GM19463 (cell line): ENCODE measurements around the gene ADAMTS6.
A peak's percentile ranks its signal among the peaks of the same experiment; 100 is the strongest.

Source experiments
- ATAC-seq: cut with Tn5 transposase; IDR thresholded peaks from one replicate; pipeline ENCODE4 v1.9.1; 2021; ENCODE audit warnings: mild to moderate bottlenecking, moderate library complexity; ENCODE audit not compliant: unreplicated experiment

Gene ADAMTS6

DNA sequence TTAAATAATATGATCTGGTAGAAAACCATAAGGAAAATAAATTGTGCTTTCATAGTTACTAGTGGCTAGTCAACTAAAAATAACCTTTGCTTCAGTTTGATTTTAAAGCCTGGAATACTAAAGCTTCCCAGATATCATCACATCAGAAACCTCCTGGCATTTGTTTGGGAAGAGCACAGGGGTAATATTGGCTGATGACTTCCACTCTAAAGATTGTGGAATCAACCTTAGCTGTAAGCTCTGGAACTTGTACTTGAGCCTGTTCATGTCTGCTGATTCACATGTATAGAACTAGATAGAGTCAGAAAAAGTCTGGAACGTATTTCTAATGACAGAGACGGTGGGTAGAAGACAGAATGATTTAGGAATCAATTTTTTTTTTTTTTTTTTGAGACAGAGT is 367.9 kb downstream of the ADAMTS6 start:
- no peak for ATAC-seq

DNA sequence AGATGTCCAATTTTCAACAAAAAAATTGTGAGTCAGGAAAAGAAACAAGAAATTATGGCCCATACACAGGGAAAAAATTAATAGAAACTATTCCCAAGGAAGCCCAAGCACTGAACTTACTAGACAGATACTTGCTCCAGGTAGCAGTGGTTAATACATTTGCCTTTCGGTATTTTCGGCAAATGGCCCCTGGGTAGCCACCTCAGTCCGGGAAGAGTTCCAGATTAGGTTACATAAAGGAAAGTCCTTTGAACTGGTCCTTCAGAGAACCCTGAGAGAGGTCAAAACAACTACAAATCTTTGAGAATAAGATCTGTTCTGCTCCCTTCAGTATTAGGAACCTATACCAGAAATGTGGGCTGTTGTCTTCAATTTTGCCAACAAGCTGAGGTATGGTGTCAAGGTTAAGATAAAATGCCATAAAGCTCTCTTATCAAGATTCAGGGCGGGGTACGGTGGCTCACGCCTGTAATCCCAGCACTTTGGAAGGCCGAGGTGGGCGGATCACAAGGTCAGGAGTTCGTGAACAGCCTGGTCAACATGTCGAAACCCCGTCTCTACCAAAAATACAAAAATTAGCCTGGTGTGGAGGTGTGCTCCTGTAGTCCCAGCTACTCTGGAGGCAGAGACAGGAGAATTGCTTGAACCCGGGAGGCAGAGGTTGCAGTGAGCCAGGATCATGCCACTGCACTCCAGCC is 369.6 kb downstream of the ADAMTS6 start:
- ATAC-seq, result no peak

- ATAC-seq, result no peak
Measured at GRCh38 chr5:65108786-65109743, 372.7 kb downstream of the ADAMTS6 start.

DNA sequence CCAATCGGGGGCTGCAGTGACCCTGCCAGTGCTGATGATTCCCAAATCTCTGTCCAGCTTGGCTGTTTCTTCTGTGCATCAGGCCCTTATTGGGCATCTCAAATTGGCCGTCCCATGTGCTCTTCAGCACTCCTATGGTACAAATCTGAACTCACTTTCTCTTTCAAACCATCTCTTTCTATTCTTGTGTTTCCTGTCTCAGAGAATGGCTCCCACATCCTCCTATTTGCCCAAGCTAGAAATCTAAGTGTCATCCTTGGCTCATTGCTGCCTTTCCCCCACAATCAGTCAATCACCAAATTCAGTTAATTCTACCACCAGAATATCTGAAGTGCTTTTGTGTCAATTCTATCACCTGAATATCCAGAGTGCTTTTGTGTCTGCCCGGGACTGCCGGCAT is 376.4 kb downstream of the ADAMTS6 start:
- no peak for ATAC-seq

- ATAC-seq, result no peak
Measured at GRCh38 chr5:65104831-65105230, 376.9 kb downstream of the ADAMTS6 start.

GRCh38 chr5:65103756-65104440 is 377.8 kb downstream of the ADAMTS6 start:
- ATAC-seq, result no peak

- peak; percentile 77 for ATAC-seq
Measured at GRCh38 chr5:65102976-65103711, 378.6 kb downstream of the ADAMTS6 start.

GRCh38 chr5:65102371-65102975 is 379.2 kb downstream of the ADAMTS6 start:
- ATAC-seq, result no peak

- ATAC-seq, result no peak
Measured at GRCh38 chr5:65101632-65102100, 380.1 kb downstream of the ADAMTS6 start.

GRCh38 chr5:65100911-65101631 is 380.6 kb downstream of the ADAMTS6 start:
- no peak for ATAC-seq
